Left lung (tissue), 10 donors: ENCODE data around the gene ADGRF4. TPM values are rescaled to one million over a fixed set of nuclear protein-coding genes. Genes with fewer than 3 reads are reported as not detected.

Source experiments
- ATAC-seq: fragments of 200-7000 bp; cut with Tn5 transposase; one replicate; pipeline ENCODE4 v1.9.1; 2020; ENCODE audit warnings: moderate library complexity
- DNase-seq, 4 donors: peaks; one replicate each; pipeline ENCODE4 v3.0.0-alpha.2; 2013 to 2020
- H3K27ac ChIP-seq, 2 donors: fragments of 200-600 bp; sonication (generic) in 1 of 2; one replicate each; pipeline versions ENCODE4 v1.5.0 to v1.8.0; 2020 to 2021
- H3K27me3 ChIP-seq, 2 donors: fragments of 200-600 bp; sonication (generic) in 1 of 2; one replicate each; pipeline versions ENCODE4 v1.5.0 to v1.8.0; 2020 to 2021
- H3K36me3 ChIP-seq, 2 donors: fragments of 200-600 bp; sonication (generic) in 1 of 2; one replicate each; pipeline versions ENCODE4 v1.5.0 to v1.8.0; 2020 to 2021
- H3K4me1 ChIP-seq, 2 donors: fragments of 200-600 bp; one replicate each; pipeline ENCODE4 v1.8.0; 2021
- H3K4me3 ChIP-seq, 2 donors: fragments of 200-600 bp; sonication (generic) in 1 of 2; one replicate each; pipeline versions ENCODE4 v1.5.0 to v1.8.0; 2020 to 2021; ENCODE audit warnings: mild to moderate bottlenecking in 1 of 2
- H3K9me3 ChIP-seq, 2 donors: fragments of 200-600 bp; sonication (generic) in 1 of 2; one replicate each; pipeline versions ENCODE4 v1.5.0 to v1.8.0; 2020 to 2021
- CTCF ChIP-seq, 2 donors: fragments of 200-600 bp; sonication (generic) in 1 of 2; IDR thresholded peaks; one replicate each; pipeline versions ENCODE4 v1.5.0 to v1.8.0; 2021; ENCODE audit warnings: antibody characterized with exemption in 2 of 2
- intact Hi-C, 2 donors: fragments of 100-400 bp; cut with DNase I; formaldehyde crosslinking; loops; one replicate each; pipeline versions ENCODE4 v1.11.2 to v1.14.2; 2022
- polyA plus RNA-seq, 6 donors: library from polyadenylated mRNA; unstranded; fragments of 120-200 nt; gene quantifications; one replicate each; pipeline ENCODE4 v1.2.1, GENCODE V29; 2013; ENCODE audit not compliant: insufficient read length in 6 of 6
- total RNA-seq, 2 donors: library from RNA; stranded (reverse); fragmentation: NEBNext Ultra II Directional; extraction: Animal tissue kit (Norgen Biotek cat#: 25700); gene quantifications; one replicate each; pipeline ENCODE4 v1.2.1, GENCODE V29; 2021
- donor health status: DM: no; HTN: yes; CAD: no.
- donor health status: DM: no; HTN: no; CAD: no.

The ADGRF4 gene
- total and polyA plus RNA-seq, 8 donors, result 0.08 to 0.55 (median 0.23) TPM

DNA sequence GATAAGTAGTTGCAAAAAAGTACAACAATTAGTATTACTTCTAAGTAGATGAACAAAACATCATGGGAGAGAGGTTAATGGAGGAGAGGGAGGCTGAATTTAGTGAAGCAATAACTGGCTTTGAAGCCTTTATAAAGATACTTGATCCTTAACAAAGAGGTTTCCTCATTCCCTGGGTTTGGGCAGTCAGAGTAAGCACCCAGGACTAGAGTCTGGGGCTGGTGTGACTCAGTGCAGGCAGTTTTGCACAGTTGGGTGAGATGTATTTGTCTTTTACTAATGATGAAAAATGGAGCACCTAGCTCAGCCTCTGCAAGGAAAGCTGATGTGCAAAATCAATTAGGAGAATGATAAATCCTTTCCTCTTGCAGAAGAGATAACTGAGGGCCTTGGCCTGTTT is 71.6 kb downstream of the ADGRF4 start:
- Histone ChIP-seq H3K36me3 (no peaks in the 10 kb centered on the region), H3K4me3 (no peak overlapping the region), H3K4me1 (no peaks in the 10 kb centered on the region), H3K27me3 (no peaks in the 10 kb centered on the region), H3K27ac (no peak overlapping the region), H3K9me3 (peaks cover 0 to 6% of the 10 kb centered on the region in 2 donors)
- TF ChIP-seq CTCF (IDR thresholded peaks at IDR 0.05), result no peak
- DNase-seq (no peak), ATAC-seq (no peak)
- intact Hi-C loops, result no loop called here

Other genes starting within 250 kb of the ADGRF4 start
- gene CD2AP, start 220.8 kb upstream of the ADGRF4 start, total RNA-seq, result 10 to 100 TPM; 38.8 to 46.0 TPM
- gene CD2AP, start 220.8 kb upstream of the ADGRF4 start, polyA plus RNA-seq, result 10 to 100 TPM; 36.6 to 45.5 (median 42.5) TPM
- not detected for gene OPN5, start 83.5 kb downstream of the ADGRF4 start, total RNA-seq
- under 1 TPM in 3 of 6 donors, not detected in 3; 0.06 TPM for gene OPN5, start 83.5 kb downstream of the ADGRF4 start, polyA plus RNA-seq